HG03108 (cell line): Measurements from ENCODE around the gene COL21A1.

Source experiments
- ATAC-seq: cut with Tn5 transposase; IDR thresholded peaks from one replicate; pipeline ENCODE4 v1.9.1; 2021; ENCODE audit warnings: moderate library complexity; ENCODE audit not compliant: unreplicated experiment

COL21A1 gene

DNA sequence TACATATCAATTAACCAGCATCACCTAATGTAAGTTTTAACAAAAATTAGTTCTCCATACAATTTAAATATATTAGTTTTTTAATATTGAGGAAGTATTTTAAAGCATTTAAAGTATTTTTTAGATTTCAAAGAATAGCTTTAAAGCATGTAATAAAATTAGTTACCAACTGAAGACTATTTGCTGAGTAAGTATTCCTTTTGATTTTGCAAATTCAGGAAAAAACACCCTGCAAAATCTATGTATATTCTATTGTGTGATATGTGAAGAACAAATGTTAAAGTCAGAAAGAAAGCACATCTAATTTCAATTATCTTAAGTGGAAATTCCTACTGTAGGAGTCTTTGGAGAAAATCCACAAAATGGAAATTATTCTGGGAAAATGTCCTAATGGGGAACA, 107.3 kb downstream of the COL21A1 start:
- no peak for ATAC-seq

DNA sequence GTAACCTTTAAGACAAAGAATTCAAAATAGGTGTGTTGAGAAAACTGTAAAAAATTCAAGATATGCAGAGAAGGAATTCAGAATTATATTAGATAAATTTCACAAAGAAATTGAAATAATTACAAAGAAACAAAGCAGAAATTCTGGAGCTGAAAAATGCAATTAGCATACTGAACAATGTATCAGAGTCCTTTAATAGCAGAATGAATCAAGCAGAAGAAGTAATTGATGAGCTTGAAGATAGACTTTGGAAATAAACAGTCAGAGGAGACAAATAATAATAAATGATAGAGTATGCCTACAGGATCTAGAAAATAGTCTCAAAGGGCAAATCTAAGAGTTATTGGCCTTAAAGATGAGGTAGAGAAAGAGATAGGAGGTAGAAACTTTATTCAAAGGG, 131.7 kb downstream of the COL21A1 start:
- no peak for ATAC-seq

DNA sequence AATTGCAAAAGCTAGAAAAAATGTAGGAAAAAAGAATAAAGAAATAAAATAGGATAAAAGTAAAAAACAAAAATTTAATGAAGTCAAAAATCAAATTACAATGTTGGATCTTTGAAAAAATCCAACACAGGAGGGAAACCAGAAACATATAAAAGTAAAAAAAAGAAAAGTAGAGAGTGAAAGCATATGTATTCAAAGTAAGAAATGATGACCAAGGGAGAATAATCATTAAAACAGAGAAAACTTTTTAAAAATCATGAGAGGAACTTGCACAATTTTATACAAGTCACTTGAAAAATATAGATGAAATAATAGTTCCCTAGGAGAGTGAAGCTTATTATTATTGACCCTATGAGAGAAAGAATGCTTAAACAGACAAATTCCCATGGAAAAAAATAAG, 138.2 kb downstream of the COL21A1 start:
- ATAC-seq: no peak

DNA sequence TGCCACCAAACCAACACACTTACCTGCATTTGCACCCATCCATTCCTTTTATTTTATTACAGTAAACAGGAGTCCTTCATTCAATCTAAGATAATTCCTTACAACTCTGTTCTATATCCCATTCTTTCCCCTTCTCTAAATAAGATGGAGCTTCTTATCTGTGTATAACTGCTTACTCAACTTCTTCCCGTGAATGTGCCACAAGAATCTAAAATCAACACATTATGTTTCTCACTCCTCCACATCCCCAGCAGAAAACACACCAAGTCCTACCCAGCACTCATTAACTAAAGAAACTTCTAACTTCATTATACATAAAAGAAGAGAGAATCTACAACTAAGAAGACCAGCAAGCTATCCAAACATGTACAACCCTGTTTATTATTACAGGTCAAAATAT, 141.1 kb downstream of the COL21A1 start:
- no peak for ATAC-seq

DNA sequence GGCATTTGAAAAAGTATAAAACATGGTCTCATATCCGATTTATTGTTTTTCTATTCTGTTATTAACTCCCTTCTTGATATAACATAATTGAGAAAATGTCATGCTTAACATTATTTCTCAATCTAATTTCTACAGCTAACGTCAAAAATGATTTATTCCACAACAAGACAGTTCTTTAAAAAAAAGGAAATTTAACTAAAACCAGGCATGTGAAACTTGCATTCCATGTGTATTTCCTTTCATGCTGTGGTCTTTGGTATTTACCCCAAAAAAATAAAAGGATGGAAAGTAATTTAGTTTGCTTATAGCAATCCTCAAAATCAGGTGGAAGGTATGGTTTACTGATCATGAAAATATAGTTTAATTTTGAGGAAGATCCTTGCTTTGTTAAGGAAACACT, 142.8 kb downstream of the COL21A1 start:
- no peak for ATAC-seq

DNA sequence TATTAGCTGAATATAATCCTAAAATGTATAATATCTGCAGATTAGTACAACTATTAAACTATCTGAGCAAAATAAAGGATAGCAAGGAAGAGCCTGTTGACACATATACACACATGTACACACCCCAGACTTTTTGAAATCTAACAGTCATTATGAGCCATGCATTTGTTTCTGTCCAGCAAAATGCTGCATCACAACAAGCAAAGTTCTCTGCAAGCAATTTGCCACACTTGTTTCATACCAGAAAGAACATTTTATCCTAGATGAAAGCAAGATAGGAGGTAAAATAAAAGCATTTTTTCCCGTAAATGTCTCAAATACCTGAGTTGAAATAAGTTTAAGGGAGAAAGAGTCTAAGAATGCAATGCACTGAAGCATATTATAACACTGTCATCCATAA, 145.2 kb downstream of the COL21A1 start:
- ATAC-seq: no peak

DNA sequence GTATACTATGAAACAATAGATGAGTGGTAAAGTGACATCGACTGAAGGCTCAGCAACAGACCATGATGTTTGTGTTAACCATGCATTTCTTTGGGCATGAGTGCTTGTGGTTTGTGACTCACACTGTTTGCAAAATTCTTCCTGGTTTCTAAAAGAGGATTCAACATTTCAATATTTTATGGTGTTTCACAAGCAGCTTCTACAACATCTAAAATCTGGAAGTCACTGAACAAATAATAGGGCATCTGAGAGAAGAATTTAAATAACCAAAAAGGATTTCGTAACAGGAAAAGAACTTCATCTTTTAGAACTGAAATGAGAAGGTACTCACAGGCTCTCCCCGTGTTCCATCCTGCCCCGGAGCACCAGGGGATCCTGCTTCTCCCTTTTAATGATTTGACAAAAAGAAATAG, 146.2 kb downstream of the COL21A1 start:
- ATAC-seq: no peak

DNA sequence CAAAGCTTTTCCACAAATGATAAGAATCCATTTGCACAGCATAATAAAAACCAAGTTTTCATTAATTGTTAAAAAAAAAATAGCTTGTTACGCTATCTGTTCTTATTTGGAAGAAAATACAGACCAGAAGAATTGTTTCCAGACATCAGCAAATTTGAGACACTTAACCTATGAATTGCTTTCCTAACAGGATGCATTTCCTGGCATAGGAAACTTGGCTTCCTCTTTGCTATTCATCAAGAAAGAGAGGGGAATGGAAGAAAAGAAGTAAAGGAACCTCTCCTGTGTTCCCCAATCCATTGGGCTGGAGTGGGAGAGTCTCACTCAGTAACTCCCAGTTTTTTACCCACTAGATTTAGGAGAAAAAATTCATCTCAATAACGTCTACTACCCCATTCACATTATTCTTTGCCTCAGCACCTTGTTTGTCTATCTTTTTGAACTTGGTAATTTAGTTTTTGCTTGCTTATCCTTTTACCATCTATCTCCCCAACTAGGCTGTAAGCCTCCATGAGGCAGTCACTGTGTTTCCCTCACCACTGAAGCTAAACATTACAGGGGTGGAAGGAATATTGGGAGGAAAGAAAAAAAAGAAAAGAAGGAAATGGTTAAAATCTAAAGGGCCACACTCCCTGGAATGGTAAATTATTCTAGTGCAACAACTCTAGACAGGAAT, 150.3 kb downstream of the COL21A1 start:
- ATAC-seq: no peak

DNA sequence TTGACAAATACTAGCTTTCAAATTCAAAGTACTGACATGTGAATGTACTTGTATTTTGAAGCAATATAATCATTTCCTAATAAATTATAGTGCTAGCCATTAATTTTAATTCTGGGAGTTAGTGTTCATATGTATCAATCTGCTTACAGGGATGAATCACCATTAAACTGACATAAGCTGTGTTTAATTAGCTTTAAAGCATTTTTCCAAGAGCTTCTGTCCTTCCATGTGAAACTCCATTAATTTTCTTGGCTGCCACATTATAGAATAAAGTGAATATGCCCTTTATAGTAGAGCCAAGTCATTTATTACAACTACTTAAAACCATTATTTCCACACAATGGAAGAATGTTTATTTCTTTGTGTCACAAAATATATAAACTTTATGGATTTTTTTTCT, 150.8 kb downstream of the COL21A1 start:
- ATAC-seq: no peak

DNA sequence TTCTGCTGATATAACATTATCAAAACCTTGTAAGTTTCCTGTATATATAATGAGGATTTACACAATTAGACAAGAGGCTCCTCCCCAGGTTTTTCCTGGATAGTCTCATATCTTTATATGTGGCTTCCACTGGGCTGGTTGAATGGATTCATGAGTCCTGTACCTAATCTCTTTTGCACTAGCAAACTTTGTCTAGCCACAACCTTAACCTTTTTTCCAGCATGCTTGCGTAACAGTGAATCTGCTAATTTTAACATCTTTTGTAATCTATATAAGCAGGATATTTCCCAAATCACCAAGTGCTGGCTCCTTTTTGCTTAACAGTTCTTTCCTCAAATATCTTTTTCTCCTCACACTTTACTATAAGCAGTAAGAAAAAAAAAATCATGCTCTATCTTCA, 153.6 kb downstream of the COL21A1 start:
- no peak for ATAC-seq

DNA sequence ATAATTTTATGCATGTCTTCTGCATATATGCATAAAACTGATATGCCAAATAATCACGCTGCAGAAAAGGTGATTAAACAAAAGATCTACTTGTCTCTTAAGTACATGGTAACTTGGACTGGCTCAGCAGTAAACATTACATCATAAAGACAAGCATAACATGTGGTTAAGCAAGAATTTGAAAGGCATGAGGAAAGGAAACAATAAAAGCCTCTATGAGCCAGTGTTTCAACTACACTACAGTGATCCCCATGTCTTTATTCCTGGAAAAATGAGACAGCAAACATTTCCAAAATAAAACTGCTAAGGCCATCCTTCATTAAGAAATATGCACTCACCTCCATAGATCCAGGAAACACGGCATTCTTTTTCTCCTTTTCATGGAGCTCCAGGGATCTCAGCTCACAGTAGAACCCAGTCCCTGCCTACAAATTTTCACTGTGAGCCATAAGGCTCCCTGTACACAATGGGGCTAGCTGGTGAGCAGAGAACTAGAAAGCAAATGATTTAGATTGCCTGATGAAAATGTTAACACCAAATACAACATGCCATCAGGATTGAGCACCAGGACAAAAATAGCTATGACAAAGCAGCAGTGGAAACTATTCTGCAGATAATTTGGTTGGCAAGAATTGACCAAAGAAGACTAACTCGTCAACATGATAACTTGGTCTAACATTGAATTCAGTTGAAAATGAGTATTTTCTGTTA, 156.1 kb downstream of the COL21A1 start:
- ATAC-seq: no peak

DNA sequence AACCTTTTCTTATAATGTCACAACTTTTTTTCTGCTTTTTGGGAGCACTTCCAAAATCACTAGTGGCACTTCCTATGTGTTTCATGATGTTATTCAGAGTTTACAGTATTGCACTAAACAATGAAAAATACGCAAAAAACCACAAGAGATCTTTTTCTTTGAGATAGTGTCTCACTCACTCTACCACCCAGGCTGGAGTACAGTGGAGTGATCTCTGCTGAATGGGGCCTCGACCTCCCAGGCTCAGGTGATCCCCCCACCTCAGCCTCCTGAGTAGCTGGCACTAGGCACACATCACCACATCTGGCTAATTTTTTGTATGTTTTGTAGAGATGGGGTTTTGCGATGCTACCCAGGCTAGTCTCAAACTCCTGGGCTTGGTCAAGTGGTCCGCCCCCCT, 158.7 kb downstream of the COL21A1 start:
- no peak for ATAC-seq

DNA sequence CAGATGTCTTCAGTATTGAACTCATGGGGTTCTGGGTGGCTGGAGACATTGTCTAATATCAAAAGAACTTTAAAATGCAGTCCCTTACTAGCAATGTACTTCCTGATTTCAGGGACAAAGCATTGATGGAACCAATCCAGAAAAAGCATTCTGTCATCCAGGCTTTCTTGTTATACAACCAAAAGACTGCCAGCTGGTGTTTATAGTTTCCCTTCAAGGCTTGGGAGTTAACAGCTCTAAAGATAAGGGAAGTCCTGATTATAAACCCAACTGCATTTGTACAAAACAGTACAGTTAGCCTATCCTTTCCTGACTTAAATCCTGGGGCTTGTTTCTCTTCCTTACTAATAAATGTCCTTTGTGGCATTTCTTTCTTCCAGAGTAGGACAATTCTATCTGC, 160.0 kb downstream of the COL21A1 start:
- ATAC-seq: no peak

DNA sequence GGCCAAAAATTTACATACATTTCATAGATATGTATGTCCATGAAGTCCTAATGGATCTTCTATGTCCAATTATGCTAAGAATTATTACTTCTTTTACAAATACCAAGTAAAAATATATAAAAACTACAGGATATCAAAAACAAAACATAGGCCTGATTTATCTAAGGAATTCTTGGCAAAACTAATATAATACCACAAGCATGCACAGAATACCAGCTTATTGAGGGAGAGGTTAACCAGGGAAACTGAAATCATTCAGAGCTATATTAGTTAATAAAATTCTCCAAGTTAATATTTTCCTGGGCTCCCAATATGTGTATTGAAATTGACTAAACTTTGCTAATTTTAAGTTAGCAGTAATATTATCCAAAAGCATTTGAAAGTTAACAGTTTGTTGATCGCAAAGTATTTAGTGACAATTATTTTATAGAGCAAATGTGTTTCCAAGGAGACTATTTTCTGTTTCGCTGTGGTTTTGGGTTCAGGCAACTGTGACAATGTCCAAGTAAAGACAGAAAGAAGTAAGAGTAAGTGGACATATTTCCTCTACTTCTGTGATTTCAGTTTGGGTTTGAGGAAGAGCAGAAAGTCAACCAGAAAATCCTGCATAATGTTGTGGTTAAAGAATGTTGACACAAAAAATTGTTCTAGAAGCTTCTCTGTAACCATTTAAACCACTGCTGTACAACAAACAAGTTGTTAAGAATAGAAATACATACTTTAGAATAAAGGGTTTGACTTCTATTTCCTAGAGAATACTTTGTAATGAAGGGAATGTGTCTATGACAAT, 167.4 kb downstream of the COL21A1 start:
- ATAC-seq: no peak

DNA sequence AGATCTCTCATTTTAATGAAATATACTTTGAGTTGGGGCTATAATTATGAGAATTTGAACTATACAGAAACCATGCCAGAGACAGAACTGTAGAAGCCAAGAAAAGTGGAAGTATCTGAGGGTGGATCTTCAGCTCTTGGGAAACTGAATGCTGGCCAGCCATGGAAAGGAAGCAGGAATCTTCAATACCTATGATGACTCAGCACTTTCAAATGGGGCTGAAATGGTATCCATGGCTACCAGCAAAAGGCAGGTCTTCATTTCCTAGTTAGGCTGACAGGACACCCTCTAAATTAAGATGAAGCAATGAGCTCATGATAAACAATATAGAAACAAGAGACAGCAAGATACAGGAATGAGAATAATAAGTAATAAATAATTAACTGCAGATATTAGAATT, 171.3 kb downstream of the COL21A1 start:
- no peak for ATAC-seq

DNA sequence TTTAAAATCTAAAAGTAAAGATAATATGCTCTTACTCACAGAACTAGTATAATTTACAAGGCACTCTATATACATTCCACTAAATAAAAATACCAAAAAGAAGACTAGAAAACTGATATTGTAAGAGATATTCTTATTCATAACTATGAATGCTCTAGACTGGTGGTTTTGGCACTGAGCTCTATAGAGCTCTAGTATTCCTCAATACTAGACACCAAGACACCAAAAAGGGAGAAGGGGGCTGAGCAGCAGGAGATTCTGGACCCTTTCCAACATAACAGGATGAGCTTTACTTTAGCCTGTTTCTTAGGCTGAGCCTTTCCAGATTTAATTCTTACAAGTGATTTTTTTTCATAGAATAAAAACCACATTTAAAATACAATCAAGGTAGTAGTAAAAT, 173.6 kb downstream of the COL21A1 start:
- ATAC-seq: no peak

DNA sequence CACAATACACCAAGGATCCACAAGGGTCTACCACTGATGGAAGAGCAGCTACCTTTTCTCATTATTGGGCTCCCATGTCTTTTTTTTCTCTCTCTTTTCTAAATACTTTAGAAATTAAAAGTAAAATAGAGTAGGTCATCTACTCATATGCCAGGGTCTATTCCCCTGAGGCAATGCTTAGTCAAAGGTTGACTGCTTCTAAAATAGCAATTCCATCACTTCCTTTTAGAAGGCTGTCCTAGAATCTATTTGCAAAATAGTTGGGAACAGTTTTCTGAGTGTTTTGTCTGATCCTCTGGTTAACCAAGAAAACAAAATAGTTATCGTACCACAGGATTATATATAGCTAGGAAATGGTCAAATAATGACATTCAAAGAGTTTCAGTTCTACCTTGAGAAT, 174.1 kb downstream of the COL21A1 start:
- ATAC-seq: no peak

DNA sequence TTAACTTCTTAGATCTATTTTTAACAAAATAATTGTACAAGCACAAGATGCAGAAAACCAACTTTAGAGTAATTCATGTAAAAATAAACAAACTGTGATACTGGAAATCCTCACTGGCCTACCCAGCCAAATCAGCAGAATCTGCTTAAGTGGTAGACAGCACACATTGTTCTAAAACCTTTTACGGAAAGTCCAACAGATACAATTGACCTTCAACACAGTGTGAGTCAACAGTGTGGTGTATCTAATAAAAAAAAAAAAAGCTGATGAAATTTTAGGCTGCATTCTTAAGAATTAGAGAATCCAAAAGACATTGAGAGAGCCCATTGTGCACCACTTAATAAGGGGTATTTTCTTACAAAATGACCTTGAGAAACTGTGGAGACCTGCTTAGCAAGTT, 174.5 kb downstream of the COL21A1 start:
- no peak for ATAC-seq

DNA sequence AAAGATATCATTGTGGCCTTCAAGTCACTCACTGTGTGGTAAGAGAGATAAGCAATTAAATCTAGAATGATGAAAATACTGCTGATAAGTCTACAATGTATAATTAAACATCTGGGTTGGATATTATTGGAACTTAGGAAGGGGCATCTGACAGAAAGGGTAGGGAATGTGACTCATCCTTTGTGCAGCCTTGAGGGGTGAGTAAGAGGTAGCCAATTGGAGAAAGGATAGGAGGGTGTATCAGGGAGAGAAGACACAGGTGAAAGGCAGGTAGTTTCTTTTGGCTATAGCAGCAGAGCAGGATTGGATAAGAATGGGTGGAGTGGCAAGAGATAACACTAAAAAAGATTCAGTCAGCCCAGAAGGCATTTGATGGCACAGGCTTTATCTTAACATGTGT, 182.0 kb downstream of the COL21A1 start:
- ATAC-seq: no peak

DNA sequence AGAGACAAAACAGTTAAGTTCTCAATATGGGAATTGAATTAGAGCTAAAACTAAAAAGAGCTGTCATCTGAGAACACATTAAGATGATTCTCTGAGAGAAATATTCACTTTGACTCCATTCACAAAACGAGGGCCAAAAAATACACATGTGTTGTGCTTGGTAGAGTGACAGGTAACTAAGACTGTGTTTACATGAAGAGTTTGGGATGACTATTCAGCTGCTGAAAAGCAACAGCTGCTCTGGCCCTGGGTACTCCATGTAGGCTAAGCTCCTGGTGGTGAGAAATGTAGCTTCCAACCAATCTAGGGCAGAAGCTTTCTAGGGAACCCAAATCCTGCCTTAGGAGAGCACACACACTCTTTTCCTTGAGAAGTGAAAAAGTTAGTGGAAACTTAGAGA, 184.5 kb downstream of the COL21A1 start:
- ATAC-seq: no peak

DNA sequence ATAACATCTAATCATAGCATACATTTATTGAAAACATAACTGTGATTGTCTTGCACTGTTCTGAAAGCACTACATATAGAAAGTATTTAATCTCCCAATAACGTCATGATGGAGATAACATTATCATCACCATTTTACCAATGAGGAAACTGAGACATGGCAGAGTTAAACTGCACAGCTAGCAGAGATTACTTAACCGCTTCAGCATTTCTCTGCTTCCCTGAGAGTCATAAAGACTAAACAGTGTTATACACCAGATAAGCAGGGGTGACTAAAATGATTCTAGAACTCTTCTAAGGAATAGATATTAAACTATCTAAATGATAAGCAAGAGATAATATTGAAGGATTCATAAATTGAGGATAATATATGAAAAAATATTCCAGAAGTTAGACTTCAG, 188.7 kb downstream of the COL21A1 start:
- ATAC-seq: no peak

DNA sequence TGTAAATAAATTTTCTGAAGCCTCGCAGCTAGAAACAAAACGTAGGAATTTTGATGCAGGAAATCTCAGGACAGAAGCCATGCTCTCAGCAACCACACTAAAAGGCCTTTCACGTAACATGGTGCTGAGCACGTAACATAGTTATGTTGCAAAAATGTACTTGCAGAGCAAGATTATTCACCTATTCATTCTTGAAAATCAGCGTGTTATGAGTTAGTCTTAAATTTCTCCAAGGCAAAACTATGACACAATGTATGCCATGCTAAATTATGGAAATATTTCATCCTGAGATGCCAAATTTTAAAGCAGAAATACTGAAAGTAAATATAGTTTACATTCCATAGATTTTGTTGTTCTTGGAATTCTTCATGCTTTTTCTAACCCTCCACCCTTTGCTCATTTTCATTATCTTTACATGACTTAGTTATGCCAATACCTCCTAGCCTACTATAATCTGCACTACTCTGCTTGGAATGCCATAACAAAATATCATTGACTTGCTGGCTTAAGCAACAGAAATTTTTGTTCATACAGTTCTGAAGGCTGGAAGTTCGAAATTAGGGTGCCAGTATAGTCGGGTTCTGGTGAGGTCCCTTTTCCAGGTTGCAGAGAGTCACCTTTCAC, 192.2 kb downstream of the COL21A1 start:
- no peak for ATAC-seq
